CD4-positive, alpha-beta memory T cell (primary cell): ENCODE data around the gene FGGY. TPM values are rescaled to one million over a fixed set of nuclear protein-coding genes. Genes with fewer than 3 reads are reported as not detected.
"Not testable (repeated sequence)": the region's sequence is repeated elsewhere in the genome, so short reads cannot be mapped to it uniquely, and the experiment has no call there.

Source experiments
- CTCF ChIA-PET: fragments of 350-600 bp; sonication (Branson Sonifier 250); formaldehyde crosslinking; loops from one replicate; lab custom pipeline; 2021; ENCODE audit warnings: inconsistent platforms; ENCODE audit not compliant: partially characterized antibody; lab: Charles Lee
- POLR2A ChIA-PET: fragments of 350-600 bp; sonication (Branson Sonifier 250); formaldehyde crosslinking; loops from one replicate; lab custom pipeline; 2021; ENCODE audit not compliant: partially characterized antibody; lab: Charles Lee
- DNase-seq, 5 donors: peaks; one replicate each; pipeline versions ENCODE4 v3.0.0 to v3.0.0-alpha.2; 2020 to 2022; ENCODE audit warnings: mixed read lengths in 1 of 5
- H3K27ac ChIP-seq: one replicate; pipeline ENCODE4 v1.7.0; 2013; ENCODE audit warnings: low read depth, low read length
- H3K27me3 ChIP-seq: 2 replicates; pipeline ENCODE4 v1.7.0; 2013; ENCODE audit warnings: mild to moderate bottlenecking, low read length, moderate library complexity; ENCODE audit not compliant: insufficient read depth
- H3K36me3 ChIP-seq: 2 replicates; pipeline ENCODE4 v1.7.0; 2013; ENCODE audit warnings: mild to moderate bottlenecking, low read length, moderate library complexity; ENCODE audit not compliant: insufficient read depth
- H3K4me1 ChIP-seq: 2 replicates; pipeline ENCODE4 v1.7.0; 2013; ENCODE audit warnings: mild to moderate bottlenecking, low read length, moderate library complexity; ENCODE audit not compliant: insufficient read depth
- H3K4me3 ChIP-seq, 2 donors: one replicate each; pipeline ENCODE4 v1.7.0; 2013; ENCODE audit warnings: low read length in 2 of 2, mild to moderate bottlenecking in 1 of 2
- H3K9me3 ChIP-seq, 2 donors: one replicate each; pipeline ENCODE4 v1.7.0; 2013; ENCODE audit warnings: low read length in 2 of 2, control low read depth in 1 of 2; ENCODE audit not compliant: control insufficient read depth in 1 of 2
- H3K27ac Mint-ChIP-seq, 7 donors: one replicate each; pipeline ENCODE4 v1.8.0; 2020 to 2021; ENCODE audit warnings: mixed read lengths in 7 of 7, mild to moderate bottlenecking in 6 of 7, inconsistent platforms in 3 of 7, moderate library complexity in 3 of 7
- H3K27me3 Mint-ChIP-seq, 2 donors: one replicate each; pipeline ENCODE4 v1.8.0; 2020 to 2021; ENCODE audit warnings: mixed read lengths in 2 of 2
- H3K36me3 Mint-ChIP-seq, 2 donors: one replicate each; pipeline ENCODE4 v1.8.0; 2020 to 2021; ENCODE audit warnings: mixed read lengths in 2 of 2, inconsistent platforms in 1 of 2, mild to moderate bottlenecking in 1 of 2
- H3K4me1 Mint-ChIP-seq, 4 donors: one replicate each; pipeline ENCODE4 v1.8.0; 2020 to 2021; ENCODE audit warnings: mixed read lengths in 4 of 4, mild to moderate bottlenecking in 1 of 4
- H3K4me3 Mint-ChIP-seq, 8 donors: one replicate each; pipeline ENCODE4 v1.8.0; 2020 to 2021; ENCODE audit warnings: mixed read lengths in 8 of 8, mild to moderate bottlenecking in 7 of 8, moderate library complexity in 6 of 8, inconsistent platforms in 3 of 8
- H3K9me3 Mint-ChIP-seq, 8 donors: one replicate each; pipeline ENCODE4 v1.8.0; 2020 to 2021; ENCODE audit warnings: mixed read lengths in 8 of 8, mild to moderate bottlenecking in 5 of 8, inconsistent platforms in 3 of 8, moderate library complexity in 1 of 8
- intact Hi-C: fragments of 100-400 bp; cut with micrococcal nuclease; formaldehyde crosslinking; loops from one replicate; pipeline ENCODE4 v1.15.1; 2023
- polyA plus RNA-seq, 2 donors: library from polyadenylated mRNA; unstranded; fragments of 300-500 nt; fragmentation: Illumina TruSeq; gene quantifications; one replicate each; pipeline ENCODE4 v1.2.3, GENCODE V29; 2021
- total RNA-seq, 2 experiments: library from RNA; stranded (reverse); gene quantifications; one replicate each; pipeline ENCODE4 v1.2.3, GENCODE V29; 2021

The FGGY gene
- total and polyA plus RNA-seq, 4 experiments from 2014 or later = 1.8 to 8.8 (median 3.6) TPM

DNA sequence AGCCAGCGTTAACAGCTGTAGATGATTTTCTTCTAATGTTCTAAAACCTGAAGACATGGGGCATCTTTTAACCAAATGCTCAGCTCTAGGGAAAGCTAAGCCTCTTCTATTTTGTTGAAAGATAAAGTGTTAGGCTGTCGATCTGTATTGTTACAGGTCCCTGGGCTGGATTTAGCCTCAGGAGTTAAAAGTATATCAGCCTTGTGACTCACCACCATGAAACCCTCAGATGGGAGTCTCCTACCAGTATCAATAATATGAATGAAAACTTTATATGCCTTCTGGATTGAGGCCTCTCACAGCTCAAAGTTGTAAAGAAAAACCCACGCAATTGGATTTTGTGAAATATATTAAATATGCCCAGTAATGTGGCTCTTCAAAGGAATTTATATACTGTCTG, 231.6 kb downstream of the FGGY start:
- no peak overlapping the region for H3K4me3 Mint-ChIP-seq
- H3K27ac ChIP-seq = no peak overlapping the region
- no peaks in the 10 kb centered on the region for H3K36me3 ChIP-seq
- POLR2A ChIA-PET = no interaction called here
- H3K27me3 Mint-ChIP-seq = peaks cover 0 to 1% of the 10 kb centered on the region in 2 donors
- CTCF ChIA-PET = no interaction called here
- H3K4me3 ChIP-seq = no peak overlapping the region
- H3K27me3 ChIP-seq = no peaks in the 10 kb centered on the region
- no peaks in the 10 kb centered on the region for H3K4me1 ChIP-seq
- DNase-seq = no peak
- intact Hi-C loops = no loop called here
- H3K9me3 ChIP-seq = no peaks in the 10 kb centered on the region
- no peak overlapping the region for H3K27ac Mint-ChIP-seq
- H3K9me3 Mint-ChIP-seq = peaks cover 0 to 2% (median 0%) of the 10 kb centered on the region in 8 donors
- no peaks in the 10 kb centered on the region for H3K4me1 Mint-ChIP-seq
- H3K36me3 Mint-ChIP-seq = no peaks in the 10 kb centered on the region

DNA sequence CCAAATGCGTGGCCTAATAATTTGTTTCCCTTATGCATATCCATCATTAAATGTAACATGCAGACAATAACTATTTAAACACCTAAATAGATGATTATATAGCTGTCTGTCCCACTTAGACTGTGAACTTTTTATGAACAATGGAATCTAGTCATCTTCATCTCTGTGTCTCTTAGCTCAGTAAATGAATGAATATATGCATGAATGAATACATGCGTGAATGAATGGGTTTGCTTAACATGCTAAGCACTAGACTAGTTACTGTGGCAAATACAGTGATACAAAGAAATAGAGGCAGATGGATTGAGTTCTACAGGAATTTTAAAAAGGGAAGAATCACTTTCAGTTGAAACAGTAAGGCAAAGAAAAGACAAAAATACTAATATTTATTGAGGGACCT, 232.0 kb downstream of the FGGY start:
- CTCF ChIA-PET = no interaction called here
- H3K36me3 ChIP-seq = no peaks in the 10 kb centered on the region
- no peaks in the 10 kb centered on the region for H3K9me3 ChIP-seq
- no peaks in the 10 kb centered on the region for H3K4me1 Mint-ChIP-seq
- H3K27me3 Mint-ChIP-seq = peaks cover 0 to 1% of the 10 kb centered on the region in 2 donors
- no peak for DNase-seq
- POLR2A ChIA-PET = no interaction called here
- intact Hi-C loops = no loop called here
- H3K4me3 ChIP-seq = no peak overlapping the region
- no peaks in the 10 kb centered on the region for H3K36me3 Mint-ChIP-seq
- H3K4me3 Mint-ChIP-seq = no peak overlapping the region
- no peak overlapping the region for H3K27ac ChIP-seq
- no peaks in the 10 kb centered on the region for H3K4me1 ChIP-seq
- H3K9me3 Mint-ChIP-seq = peaks cover 0 to 2% (median 0%) of the 10 kb centered on the region in 8 donors
- no peaks in the 10 kb centered on the region for H3K27me3 ChIP-seq
- H3K27ac Mint-ChIP-seq = no peak overlapping the region

DNA sequence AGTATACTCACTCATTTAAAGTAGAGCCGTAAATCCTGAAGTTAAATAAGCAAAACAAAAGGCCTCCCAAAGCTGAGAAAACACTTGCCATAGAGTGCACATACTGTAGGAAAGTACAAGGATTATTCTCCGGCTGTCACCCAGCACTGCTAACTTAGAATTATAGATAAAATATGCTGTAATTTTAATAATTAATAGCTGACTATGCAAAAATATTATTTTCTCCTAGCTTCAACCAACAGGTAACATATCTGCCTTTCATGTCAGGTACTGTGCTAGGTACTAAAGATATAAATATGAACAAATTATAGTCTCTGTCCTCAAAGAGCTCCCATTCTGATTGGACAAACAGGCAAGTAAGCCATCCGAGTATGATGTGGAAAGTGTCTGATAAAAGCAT, 233.2 kb downstream of the FGGY start:
- CTCF ChIA-PET = no interaction called here
- Histone ChIP-seq H3K9me3 (no peaks in the 10 kb centered on the region), H3K36me3 (no peaks in the 10 kb centered on the region), H3K27ac (no peak overlapping the region), H3K27me3 (no peaks in the 10 kb centered on the region), H3K4me3 (no peak overlapping the region), H3K4me1 (no peaks in the 10 kb centered on the region)
- Mint-ChIP-seq H3K36me3 (peaks cover 0 to 1% of the 10 kb centered on the region in 2 donors), H3K27ac (no peak overlapping the region), H3K4me1 (no peaks in the 10 kb centered on the region), H3K27me3 (peaks cover 0 to 1% of the 10 kb centered on the region in 2 donors), H3K9me3 (peaks cover 0 to 3% (median under 1%) of the 10 kb centered on the region in 8 donors), H3K4me3 (no peak overlapping the region)
- DNase-seq = no peak
- POLR2A ChIA-PET = no interaction called here
- intact Hi-C loops = no loop called here

DNA sequence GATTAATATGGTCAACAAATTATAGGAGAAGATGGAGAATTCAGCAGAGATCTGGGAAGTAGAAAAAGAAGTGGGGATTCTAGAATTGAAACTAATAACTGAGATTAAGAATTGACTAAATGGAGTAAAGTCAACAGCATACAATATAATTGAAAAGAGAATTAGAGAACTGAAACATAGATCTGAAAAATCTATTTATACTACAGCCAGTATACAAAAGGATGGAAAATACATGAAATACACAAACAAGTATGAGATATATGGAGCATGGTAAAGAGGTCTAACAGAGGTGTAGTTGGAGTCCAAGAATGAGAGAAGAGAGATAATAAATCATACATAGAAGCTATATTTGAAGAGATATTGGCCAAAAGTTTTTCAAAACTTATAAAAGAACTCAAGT, 235.2 kb downstream of the FGGY start:
- peaks cover 0 to 3% (median 2%) of the 10 kb centered on the region in 8 donors for H3K9me3 Mint-ChIP-seq
- H3K4me1 Mint-ChIP-seq = no peaks in the 10 kb centered on the region
- no peak for DNase-seq
- no peaks in the 10 kb centered on the region for H3K36me3 ChIP-seq
- no peak overlapping the region for H3K27ac Mint-ChIP-seq
- no peaks in the 10 kb centered on the region for H3K9me3 ChIP-seq
- H3K4me3 Mint-ChIP-seq = no peak overlapping the region
- POLR2A ChIA-PET = no interaction called here
- intact Hi-C loops = no loop called here
- H3K27ac ChIP-seq = no peak overlapping the region
- peaks cover 0 to 1% of the 10 kb centered on the region in 2 donors for H3K36me3 Mint-ChIP-seq
- H3K4me1 ChIP-seq = no peaks in the 10 kb centered on the region
- H3K27me3 Mint-ChIP-seq = peaks cover 0 to 1% of the 10 kb centered on the region in 2 donors
- CTCF ChIA-PET = no interaction called here
- H3K4me3 ChIP-seq = no peak overlapping the region
- H3K27me3 ChIP-seq = no peaks in the 10 kb centered on the region

DNA sequence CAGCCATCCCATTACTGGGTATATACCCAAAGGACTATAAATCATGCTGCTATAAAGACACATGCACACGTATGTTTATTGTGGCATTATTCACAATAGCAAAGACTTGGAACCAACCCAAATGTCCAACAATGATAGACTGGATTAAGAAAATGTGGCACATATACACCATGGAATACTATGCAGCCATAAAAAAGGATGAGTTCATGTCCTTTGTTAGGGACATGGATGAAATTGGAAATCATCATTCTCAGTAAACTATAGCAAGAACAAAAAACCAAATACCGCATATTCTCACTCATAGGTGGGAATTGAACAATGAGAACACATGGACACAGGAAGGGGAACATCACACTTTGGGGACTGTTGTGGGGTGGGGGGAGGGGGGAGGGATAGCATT, 241.6 kb downstream of the FGGY start:
- intact Hi-C loops, H3K27me3 ChIP-seq, H3K36me3 Mint-ChIP-seq, H3K9me3 ChIP-seq, H3K4me3 Mint-ChIP-seq, H3K9me3 Mint-ChIP-seq, POLR2A ChIA-PET, H3K4me1 Mint-ChIP-seq, CTCF ChIA-PET, H3K36me3 ChIP-seq, H3K27ac ChIP-seq, DNase-seq, H3K4me3 ChIP-seq, H3K27ac Mint-ChIP-seq, H3K27me3 Mint-ChIP-seq, H3K4me1 ChIP-seq: not testable (repeated sequence)

DNA sequence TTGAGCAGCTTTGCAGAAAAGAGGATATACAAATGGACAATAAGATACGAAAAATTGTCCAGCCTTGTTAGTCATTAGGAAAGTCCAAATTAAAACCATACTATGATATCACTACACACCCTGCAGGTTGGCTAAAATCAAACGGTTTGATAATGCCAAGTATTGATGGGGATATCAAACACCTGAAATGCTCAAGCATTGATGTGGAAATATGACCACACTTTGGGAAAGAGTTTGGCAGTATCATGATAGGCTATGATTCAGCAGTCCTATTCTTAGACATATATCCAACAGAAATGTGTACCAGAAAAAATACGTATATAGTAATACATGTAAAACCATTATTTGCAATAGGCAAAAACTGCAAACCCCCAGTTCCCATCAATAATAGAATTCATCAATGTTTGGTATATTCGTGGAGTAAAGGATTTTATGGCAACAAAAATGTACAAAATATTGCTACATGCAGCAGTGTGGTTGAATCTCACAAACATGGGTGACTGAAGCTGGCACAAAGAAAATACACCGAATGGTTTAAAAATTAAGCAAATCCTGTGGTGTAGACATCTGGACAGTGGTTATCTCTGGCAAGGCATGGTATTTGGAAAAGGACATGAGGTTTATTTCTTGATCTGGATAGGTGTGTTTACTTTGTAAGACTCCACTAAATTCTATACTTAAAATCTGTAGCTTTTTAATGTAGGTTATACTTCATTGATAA, 243.2 kb downstream of the FGGY start:
- intact Hi-C loops = no loop called here
- Histone ChIP-seq H3K9me3 (no peaks in the 10 kb centered on the region), H3K27ac (no peak overlapping the region), H3K4me3 (no peak overlapping the region), H3K36me3 (no peaks in the 10 kb centered on the region), H3K4me1 (no peaks in the 10 kb centered on the region), H3K27me3 (no peaks in the 10 kb centered on the region)
- peaks cover 0 to 3% (median 0%) of the 10 kb centered on the region in 8 donors for H3K9me3 Mint-ChIP-seq
- no peak for DNase-seq
- peak overlapping the region in 1 of 7 donors; percentile 2 for H3K27ac Mint-ChIP-seq
- H3K4me1 Mint-ChIP-seq = peaks cover 0 to 8% (median 6%) of the 10 kb centered on the region in 4 donors
- no peaks in the 10 kb centered on the region for H3K36me3 Mint-ChIP-seq
- CTCF ChIA-PET = no interaction called here
- no peak overlapping the region for H3K4me3 Mint-ChIP-seq
- POLR2A ChIA-PET = interaction anchor here (0.6 kb wide), 1 partner anchor 755 kb away, joined by 3 read pairs; no protein-coding TSS in a partner anchor
- H3K27me3 Mint-ChIP-seq = no peaks in the 10 kb centered on the region

DNA sequence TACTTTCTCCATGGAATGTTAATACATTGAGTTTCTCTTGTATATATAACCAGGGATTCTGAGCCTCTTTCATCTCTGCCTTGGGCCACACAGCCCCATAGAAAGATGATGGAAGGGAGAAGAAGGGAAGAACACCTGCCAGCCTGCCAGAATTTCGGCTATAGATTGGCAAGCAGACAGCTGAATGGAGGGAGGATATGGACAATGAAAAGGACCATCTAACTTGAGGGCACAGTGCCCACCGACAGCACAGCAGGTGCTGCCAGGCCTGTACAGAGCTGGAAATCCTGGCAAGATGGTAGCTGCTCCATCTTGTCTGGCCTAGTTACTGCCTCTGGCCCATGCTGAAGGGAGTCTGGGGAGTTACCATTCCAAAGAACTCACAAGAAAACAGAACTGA, 244.3 kb downstream of the FGGY start:
- Mint-ChIP-seq H3K27ac (no peak overlapping the region), H3K9me3 (peaks cover 0 to 3% (median 0%) of the 10 kb centered on the region in 8 donors)
- CTCF ChIA-PET = no interaction called here

More for the DNA sequence above, 244.3 kb downstream of the FGGY start:
- no peaks in the 10 kb centered on the region for H3K27me3 ChIP-seq
- Mint-ChIP-seq H3K4me3 (no peak overlapping the region), H3K4me1 (peaks cover 0 to 8% (median 6%) of the 10 kb centered on the region in 4 donors), H3K36me3 (no peaks in the 10 kb centered on the region), H3K27me3 (no peaks in the 10 kb centered on the region)
- no peaks in the 10 kb centered on the region for H3K9me3 ChIP-seq
- DNase-seq = no peak
- no peak overlapping the region for H3K27ac ChIP-seq
- H3K36me3 ChIP-seq = no peaks in the 10 kb centered on the region
- POLR2A ChIA-PET = no interaction called here
- H3K4me3 ChIP-seq = no peak overlapping the region
- no peaks in the 10 kb centered on the region for H3K4me1 ChIP-seq
- intact Hi-C loops = no loop called here
